RWPE1 (cell line): ENCODE results near the gene WTAP.
A peak's percentile ranks its signal among the peaks of the same experiment; 100 is the strongest.

ENCODE experiments used
- CTCF ChIA-PET: fragments of 350-600 bp; sonication (Branson Sonifier 250); formaldehyde crosslinking; extraction: SDS; loops from one replicate; lab custom pipeline; 2021; lab: Yijun Ruan, JAX
- POLR2A ChIA-PET: fragments of 400-600 bp; formaldehyde crosslinking; extraction: SDS; loops from one replicate; lab custom pipeline; 2020; ENCODE audit warnings: antibody characterized with exemption; ENCODE audit not compliant: low non-redundant PET; lab: Yijun Ruan, JAX
- DNase-seq: peaks from one replicate; pipeline ENCODE4 v3.0.0; 2012; ENCODE audit warnings: low spot score
- H3K27ac ChIP-seq: fragments of 450-650 bp; 2 replicates; pipeline ENCODE4 v1.5.1; 2017
- TF ChIP-seq, protein P1 (sequence below): fragments of 450-650 bp; conservative IDR thresholded peaks from 2 replicates; pipeline ENCODE4 v1.5.1; 2017; ENCODE audit warnings: low read depth, mild to moderate bottlenecking

WTAP gene

DNA sequence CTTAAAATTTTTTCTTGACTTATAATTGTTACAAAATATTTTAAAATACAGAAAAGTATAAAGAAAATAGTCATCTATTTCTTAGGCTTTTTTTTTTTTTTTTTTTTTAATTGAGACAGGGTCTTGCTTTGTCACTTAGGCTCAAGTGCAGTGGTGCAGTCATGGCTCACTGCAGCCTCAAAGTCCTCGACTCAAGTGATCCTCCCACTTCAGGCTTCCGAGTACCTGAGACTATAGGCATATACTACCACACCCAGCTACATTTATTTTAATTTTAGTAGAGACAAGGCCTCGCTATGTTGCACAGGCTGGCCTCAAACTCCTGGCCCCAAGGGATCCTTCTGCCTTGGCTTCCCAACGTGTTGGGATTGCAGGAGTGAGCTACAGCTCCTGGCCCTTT is 29.2 kb downstream of the WTAP start:
- no peak overlapping the region for H3K27ac ChIP-seq
- ChIA-PET CTCF (interaction anchor here (0.6 kb wide), 1 partner anchor 60 kb away, joined by 4 read pairs; no protein-coding TSS in a partner anchor), POLR2A (interaction anchor here (0.6 kb wide), 1 partner anchor 13 kb away, joined by 3 read pairs; no protein-coding TSS in a partner anchor)
- no peak for DNase-seq
- TF ChIP-seq, protein P1, sequence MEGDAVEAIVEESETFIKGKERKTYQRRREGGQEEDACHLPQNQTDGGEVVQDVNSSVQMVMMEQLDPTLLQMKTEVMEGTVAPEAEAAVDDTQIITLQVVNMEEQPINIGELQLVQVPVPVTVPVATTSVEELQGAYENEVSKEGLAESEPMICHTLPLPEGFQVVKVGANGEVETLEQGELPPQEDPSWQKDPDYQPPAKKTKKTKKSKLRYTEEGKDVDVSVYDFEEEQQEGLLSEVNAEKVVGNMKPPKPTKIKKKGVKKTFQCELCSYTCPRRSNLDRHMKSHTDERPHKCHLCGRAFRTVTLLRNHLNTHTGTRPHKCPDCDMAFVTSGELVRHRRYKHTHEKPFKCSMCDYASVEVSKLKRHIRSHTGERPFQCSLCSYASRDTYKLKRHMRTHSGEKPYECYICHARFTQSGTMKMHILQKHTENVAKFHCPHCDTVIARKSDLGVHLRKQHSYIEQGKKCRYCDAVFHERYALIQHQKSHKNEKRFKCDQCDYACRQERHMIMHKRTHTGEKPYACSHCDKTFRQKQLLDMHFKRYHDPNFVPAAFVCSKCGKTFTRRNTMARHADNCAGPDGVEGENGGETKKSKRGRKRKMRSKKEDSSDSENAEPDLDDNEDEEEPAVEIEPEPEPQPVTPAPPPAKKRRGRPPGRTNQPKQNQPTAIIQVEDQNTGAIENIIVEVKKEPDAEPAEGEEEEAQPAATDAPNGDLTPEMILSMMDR = no peak

DNA sequence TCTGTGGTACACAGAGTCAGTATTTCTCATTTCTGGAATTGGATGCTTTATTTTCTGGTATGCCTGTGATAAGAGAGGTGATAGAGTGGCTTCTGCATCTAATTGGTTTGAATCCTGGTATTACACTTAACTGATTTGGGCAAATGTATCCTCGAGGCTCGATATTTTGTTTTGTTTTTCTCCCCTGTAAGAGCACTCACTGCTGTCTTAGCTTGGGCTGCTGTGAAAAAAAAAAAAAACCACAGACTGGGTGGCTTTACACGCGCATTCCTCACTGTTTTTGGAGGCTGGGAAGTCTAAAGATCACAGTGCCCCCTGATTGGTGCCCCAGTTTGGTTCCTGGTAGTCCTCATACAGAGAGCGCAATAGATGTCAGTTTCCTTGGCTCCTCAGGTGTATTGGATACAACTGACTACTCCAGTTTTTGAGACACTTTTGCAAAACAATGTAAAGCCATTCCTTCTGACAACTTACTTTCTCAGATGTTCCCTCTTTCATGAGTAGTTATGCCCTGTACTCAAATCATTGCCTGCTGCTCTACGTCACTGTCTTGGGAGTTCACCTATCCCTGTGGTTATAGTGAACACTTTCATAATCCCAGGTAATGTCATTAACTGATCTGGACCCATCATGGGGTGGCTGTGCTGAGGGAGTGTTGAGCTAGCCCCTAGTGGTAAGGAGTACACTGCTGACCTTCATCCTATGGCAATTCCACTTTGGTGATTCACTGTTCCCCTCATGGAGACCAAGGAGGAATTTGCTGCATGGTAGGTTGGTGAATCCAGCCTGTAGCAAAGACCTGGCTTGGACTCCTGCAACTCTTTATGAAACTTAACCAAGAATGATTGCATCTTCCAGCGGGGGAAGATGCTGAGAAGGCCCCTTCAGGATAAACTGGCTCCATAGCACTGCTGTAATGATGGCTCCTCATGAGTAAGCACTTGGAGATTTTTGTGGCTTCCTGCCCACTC is 31.0 kb downstream of the WTAP start:
- ChIA-PET POLR2A (no interaction called here), CTCF (interaction anchor here (0.6 to 0.7 kb wide), 5 partner anchors 10 to 781 kb away, joined by 3 to 4 read pairs (median 4); no protein-coding TSS in a partner anchor)
- TF ChIP-seq, protein P1 = no peak
- peak; percentile 19 for DNase-seq
- peak overlapping the region; percentile 58; the same call in 1 of the 2 replicates for H3K27ac ChIP-seq

DNA sequence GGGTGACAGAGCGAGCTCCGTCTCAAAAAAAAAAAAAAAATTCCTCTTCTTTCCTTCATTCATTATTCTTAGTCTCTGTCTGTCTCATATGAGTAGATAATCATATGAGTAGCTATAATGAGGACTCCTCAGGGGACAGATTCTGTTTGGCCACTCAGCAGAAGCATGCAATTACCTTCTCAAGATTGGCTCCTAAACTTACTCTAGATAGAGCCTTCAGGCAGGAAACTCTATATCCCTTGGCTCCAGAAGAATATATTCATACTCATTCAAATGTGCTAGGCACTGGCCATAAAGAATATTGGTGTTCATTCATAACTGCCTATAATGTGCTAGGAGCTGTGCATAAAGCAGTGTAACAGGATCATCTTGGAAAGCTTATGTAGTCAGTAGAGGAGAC is 32.3 kb downstream of the WTAP start:
- TF ChIP-seq, protein P1 = no peak
- CTCF ChIA-PET = interaction anchor here (0.7 to 1.1 kb wide), 3 partner anchors 30 to 1750 kb away, joined by 3 to 6 read pairs (median 3); no protein-coding TSS in a partner anchor
- POLR2A ChIA-PET = no interaction called here
- peak overlapping the region; percentile 58 for H3K27ac ChIP-seq
- DNase-seq = no peak

DNA sequence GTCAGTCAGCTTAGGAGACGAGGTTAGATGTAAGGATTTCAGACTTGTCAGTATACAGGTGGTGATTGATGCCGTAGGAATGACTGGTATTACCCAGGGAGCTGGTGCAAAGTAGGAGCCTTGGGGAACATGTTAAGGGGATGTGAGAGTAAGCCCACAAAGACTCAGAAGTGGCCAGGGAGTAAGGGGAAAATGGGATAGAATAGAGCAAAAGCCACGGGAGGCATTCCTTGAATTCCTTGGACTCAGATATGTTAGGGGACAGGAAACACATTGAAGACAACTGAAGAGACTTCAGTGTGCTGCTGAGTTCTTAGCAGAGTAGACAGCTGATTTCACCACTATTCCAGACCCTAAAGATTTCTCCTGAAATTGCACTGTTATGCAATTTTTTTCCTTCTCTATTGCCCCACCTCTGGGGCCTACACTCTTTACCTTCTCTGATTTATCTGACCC is 33.3 kb downstream of the WTAP start:
- TF ChIP-seq, protein P1 = no peak
- POLR2A ChIA-PET = no interaction called here
- H3K27ac ChIP-seq = peak overlapping the region; percentile 74
- CTCF ChIA-PET = interaction anchor here (1.1 kb wide), 1 partner anchor 31 kb away, joined by 6 read pairs; no protein-coding TSS in a partner anchor
- peak; percentile 62 for DNase-seq

DNA sequence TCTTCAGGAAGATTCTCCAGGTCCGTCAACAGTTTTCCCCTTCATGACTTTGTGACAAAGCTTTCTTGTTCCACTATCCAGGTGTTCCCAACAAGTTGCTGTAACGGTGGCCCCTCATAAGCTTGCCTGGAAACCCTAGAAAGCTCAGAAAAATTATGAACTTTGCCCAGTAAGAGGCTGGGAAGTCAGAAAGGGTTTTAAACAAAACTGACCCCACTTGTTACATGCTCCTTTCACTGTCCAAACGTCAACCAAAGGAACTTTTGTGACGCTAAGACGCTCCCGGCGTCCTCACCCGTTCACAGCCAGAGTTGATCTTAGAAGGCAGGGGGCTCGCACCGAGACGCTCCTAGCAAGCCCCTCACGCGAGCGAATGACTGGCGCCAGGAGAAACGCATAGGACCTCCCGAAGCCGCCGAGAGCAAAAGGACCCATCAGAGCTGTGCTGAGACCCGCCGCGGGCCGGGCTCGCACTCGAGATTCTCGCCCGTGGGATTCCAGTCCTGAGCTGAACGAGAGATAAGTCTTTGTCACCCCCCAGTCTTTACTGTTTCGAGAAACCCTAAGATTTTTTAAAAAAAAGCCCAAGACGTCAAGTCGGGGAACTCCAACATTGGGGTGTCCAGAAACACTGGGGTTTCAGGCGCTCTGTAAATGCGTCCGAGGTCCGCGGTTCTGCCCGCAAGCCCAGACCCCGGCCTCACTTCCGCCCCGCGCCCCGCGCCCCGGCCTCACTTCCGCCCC is 34.0 kb downstream of the WTAP start:
- DNase-seq = peak; percentile 8
- POLR2A ChIA-PET = interaction anchor here (0.8 to 1.0 kb wide), 2 partner anchors 19 to 28 kb away, joined by 3 to 5 read pairs; partner anchors contain the start of gene TCP1
- TF ChIP-seq, protein P1 = no peak
- CTCF ChIA-PET = interaction anchor here (0.7 kb wide), 1 partner anchor 70 kb away, joined by 3 read pairs; no protein-coding TSS in a partner anchor
- H3K27ac ChIP-seq = peak overlapping the region; percentile 98
